ENCODE measurements around the gene LECT2.

Gene LECT2

DNA sequence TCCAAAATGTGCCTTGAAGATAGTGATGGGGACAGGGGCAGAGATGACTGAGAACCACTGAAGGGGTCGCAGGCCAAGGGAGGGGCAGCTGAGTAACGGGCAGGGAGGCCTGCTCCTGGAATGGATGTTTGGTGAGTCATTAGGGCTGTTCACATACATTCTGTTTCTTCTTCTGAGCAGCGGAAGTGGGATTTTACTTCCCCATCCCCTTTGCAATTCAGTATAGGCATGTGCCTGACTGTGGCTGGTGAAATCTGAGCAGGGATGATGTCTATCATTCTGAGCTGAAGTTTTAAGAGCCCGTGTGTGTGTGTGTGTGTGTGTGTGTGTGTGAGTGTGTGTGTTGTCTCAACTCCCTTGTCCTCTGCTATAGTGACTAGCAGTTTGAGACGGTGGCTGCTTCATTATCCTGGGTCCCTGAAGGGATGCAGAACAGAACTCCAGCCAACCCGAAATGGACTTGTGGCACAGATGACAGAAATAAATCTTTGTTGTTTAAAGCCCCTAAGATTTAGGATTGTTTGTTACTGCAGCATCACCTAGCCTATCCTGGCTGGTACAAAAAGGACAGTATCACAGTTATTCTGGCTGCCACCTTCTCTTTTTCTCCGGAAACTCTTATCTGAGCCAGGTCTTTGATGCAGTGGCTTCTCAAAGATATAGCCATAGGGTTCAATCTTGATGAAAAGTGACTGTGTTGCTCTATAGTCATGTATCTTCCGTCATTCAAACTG, 44.8 kb upstream of the LECT2 start:
- TF ChIP-seq, protein P1, sequence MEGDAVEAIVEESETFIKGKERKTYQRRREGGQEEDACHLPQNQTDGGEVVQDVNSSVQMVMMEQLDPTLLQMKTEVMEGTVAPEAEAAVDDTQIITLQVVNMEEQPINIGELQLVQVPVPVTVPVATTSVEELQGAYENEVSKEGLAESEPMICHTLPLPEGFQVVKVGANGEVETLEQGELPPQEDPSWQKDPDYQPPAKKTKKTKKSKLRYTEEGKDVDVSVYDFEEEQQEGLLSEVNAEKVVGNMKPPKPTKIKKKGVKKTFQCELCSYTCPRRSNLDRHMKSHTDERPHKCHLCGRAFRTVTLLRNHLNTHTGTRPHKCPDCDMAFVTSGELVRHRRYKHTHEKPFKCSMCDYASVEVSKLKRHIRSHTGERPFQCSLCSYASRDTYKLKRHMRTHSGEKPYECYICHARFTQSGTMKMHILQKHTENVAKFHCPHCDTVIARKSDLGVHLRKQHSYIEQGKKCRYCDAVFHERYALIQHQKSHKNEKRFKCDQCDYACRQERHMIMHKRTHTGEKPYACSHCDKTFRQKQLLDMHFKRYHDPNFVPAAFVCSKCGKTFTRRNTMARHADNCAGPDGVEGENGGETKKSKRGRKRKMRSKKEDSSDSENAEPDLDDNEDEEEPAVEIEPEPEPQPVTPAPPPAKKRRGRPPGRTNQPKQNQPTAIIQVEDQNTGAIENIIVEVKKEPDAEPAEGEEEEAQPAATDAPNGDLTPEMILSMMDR (IDR thresholded peaks at IDR 0.05; ENCODE audit: low read depth, low read length, missing control alignments), result no peak
- Histone ChIP-seq H3K27ac (peak overlapping the region; percentile 49), H3K27me3 (replicated peaks) (no peaks in the 10 kb centered on the region), H3K4me3 (ENCODE audit: low read depth, low read length) (no peak overlapping the region), H3K36me3 (replicated peaks) (no peaks in the 10 kb centered on the region)
- in situ Hi-C loops (cut with HindIII; ENCODE audit: low pct_ligation_motif_present, low sequenced_read_pairs), result no loop called here
- peak; percentile 96 for DNase-seq

DNA sequence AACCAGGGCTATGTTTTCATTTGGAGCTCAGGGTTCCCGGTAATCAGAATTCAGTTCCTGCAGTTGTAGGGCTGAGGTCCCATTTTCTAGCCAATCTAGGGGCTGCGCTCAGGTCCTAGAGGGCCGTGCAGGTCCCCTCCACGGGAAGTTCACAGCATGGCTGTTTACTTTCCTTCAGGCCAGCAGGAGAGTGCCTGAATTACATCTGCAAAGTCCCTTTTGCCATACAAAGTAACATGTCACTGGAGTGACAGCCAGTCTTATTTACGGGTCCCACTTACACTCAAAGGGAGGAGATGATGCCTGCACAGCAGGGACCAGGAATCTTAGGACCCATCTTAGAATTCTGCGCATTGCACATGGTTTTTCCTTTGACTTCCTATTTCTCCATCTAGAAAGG, 44.1 kb upstream of the LECT2 start:
- Histone ChIP-seq H3K27ac (peak overlapping the region; percentile 49), H3K4me3 (ENCODE audit: low read depth, low read length) (no peak overlapping the region), H3K27me3 (replicated peaks) (no peaks in the 10 kb centered on the region), H3K36me3 (replicated peaks) (no peaks in the 10 kb centered on the region)
- DNase-seq, result no peak
- TF ChIP-seq, protein P1 (IDR thresholded peaks at IDR 0.05; ENCODE audit: low read depth, low read length, missing control alignments), result no peak
- in situ Hi-C loops (cut with HindIII; ENCODE audit: low pct_ligation_motif_present, low sequenced_read_pairs), result no loop called here

DNA sequence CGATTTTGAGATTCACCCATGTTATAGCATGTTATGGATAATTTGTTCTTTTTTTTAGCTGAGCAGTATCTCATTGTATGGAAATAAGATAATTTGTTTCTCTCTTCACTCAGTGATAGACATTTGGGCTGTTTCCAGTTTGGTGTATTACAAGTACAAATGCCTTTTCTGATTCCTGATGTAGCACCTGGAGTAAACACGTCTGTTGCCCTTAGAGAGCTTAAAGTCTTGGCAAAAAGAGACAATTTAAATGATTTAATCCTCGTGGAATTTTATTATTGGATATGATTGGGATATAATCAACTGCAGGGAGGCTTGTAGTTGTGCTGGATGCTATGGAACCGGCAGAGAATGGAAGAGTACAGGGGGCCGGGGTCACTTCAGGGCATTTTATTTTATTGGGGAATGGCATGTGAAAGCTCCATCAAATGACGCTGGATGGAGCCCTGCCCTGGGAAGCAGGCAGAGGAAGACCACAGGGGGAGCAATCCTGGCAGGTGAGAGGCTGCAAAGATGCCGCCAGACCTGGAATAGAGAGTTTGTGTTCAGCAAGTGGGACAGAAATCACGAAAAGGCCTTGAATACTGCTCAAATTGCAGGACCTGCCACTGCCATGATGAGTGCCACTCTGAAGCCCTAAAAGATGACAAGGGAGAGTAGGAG, 43.0 kb upstream of the LECT2 start:
- Histone ChIP-seq H3K36me3 (replicated peaks) (no peaks in the 10 kb centered on the region), H3K4me3 (ENCODE audit: low read depth, low read length) (no peak overlapping the region), H3K27me3 (replicated peaks) (no peaks in the 10 kb centered on the region), H3K27ac (no peak overlapping the region)
- TF ChIP-seq, protein P1 (IDR thresholded peaks at IDR 0.05; ENCODE audit: low read depth, low read length, missing control alignments), result no peak
- in situ Hi-C loops (cut with HindIII; ENCODE audit: low pct_ligation_motif_present, low sequenced_read_pairs), result no loop called here
- DNase-seq, result no peak

DNA sequence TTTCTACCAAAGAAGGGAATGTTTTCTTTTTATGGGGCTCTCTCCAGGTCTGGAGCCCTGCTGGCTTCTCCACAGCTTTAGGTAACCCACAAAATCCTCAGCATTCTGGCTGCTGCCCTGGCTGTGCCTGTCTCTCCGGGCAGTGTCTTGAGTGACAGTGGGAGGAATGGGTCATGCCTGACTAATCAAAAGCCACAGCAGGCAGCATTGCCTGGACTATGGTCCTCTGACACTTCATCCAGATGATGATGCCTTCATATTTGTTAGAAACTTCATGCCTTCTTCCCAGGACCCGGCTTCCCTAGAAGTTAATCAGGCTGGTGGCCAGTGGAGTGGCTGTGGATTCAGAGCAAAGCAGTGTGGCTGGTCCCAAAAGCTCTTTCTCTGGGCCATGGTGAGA, 41.8 kb upstream of the LECT2 start:
- DNase-seq, result peak; percentile 41
- no peaks in the 10 kb centered on the region for H3K27me3 ChIP-seq (replicated peaks)
- TF ChIP-seq, protein P1 (IDR thresholded peaks at IDR 0.05; ENCODE audit: low read depth, low read length, missing control alignments), result no peak
- H3K27ac ChIP-seq, result peak overlapping the region; percentile 3
- in situ Hi-C loops (cut with HindIII; ENCODE audit: low pct_ligation_motif_present, low sequenced_read_pairs), result no loop called here
- H3K4me3 ChIP-seq (ENCODE audit: low read depth, low read length), result no peak overlapping the region
- H3K36me3 ChIP-seq (replicated peaks), result no peaks in the 10 kb centered on the region

DNA sequence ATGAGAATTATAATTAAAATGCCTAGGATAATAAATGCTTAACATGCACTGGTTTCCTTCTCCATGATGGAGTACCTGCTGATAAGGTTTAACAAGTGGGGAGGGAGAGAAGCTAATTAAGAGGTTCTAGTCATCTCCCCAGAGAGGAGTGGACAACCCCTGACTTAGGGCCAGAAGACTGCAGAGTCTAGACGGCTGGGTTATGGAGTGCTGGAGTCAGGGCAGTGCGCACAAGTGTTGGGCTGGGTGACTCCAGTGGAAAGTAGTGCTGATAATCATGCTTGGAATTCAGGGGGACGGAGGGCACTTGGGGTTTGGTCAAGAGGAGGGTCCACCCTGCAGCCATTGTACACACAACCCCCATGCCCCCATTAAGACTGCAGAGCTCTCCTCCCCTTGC, 41.2 kb upstream of the LECT2 start:
- no peak overlapping the region for H3K27ac ChIP-seq
- H3K36me3 ChIP-seq (replicated peaks), result no peaks in the 10 kb centered on the region
- no peak overlapping the region for H3K4me3 ChIP-seq (ENCODE audit: low read depth, low read length)
- in situ Hi-C loops (cut with HindIII; ENCODE audit: low pct_ligation_motif_present, low sequenced_read_pairs), result no loop called here
- no peaks in the 10 kb centered on the region for H3K27me3 ChIP-seq (replicated peaks)
- DNase-seq, result no peak
- TF ChIP-seq, protein P1 (IDR thresholded peaks at IDR 0.05; ENCODE audit: low read depth, low read length, missing control alignments), result no peak

All from brain microvascular endothelial cell (primary cell).